ENCODE measurements around the gene MYCBPAP. TPM values are rescaled to one million over a fixed set of nuclear protein-coding genes. Genes with fewer than 3 reads are reported as not detected.

Gene MYCBPAP
- total RNA-seq, 1 experiment from 2014 or later: 0.52 TPM

DNA sequence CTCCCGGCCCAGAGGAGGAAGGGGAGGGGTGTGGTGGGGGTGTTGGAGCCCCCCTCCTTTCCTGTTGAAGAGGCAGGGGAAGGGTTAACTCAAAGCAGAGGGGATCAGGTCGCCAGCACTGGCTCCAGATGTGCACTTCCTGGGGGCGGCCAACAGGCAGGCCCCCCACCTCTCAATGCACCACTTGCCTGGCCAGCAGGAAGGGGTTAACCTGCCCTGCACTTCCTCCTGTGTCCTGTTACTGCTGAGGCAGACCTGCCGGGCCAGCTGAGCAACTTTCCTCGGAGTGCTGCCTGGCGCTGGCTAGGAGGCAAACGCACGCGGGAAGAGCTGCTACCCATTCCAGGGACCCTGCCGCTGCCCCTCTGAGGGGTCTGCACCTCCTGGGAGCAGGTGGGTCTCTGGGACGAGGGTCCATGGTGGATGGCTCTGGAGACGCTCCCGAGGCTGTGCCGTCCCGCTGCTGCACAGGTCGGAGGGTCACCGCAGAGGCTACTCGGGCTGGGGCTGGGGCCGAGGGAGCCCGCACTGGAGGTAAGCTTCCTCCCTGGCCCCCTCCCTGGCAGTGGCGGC lies 24.3 kb downstream of the MYCBPAP start, which contains the start of gene EPN3:
Gene EPN3 (plus strand): TSS at position 284 of the 573 bp plus-strand sequence. CDS start 3,822 bp downstream, outside the sequence.
- intact Hi-C loops (cut with micrococcal nuclease; ENCODE audit: unreplicated experiment): loop anchor here (1.0 to 5.0 kb wide), 2 partner anchors 35 to 50 kb away; no protein-coding TSS in a partner anchor
- Mint-ChIP-seq H3K27me3 (ENCODE audit: unreplicated experiment) (peaks cover 20% of the 10 kb centered on the region), H3K27ac (ENCODE audit: unreplicated experiment) (peak within 1 kb of the TSS; percentile 63), H3K4me3 (ENCODE audit: low read depth, unreplicated experiment) (peak within 1 kb of the TSS; percentile 85), H3K36me3 (ENCODE audit: insufficient read depth, unreplicated experiment) (peaks cover 51% of the 10 kb centered on the region), H3K4me1 (ENCODE audit: low read depth, unreplicated experiment) (peaks cover 47% of the 10 kb centered on the region), H3K9me3 (ENCODE audit: low read depth, unreplicated experiment) (no peaks in the 10 kb centered on the region)
- CTCF ChIA-PET: interaction anchor here (0.7 to 1.4 kb wide), 5 partner anchors 12 to 201 kb away, joined by 3 to 5 read pairs (median 4); no protein-coding TSS in a partner anchor
- peak; percentile 95 for DNase-seq
- BruUV-seq (replicated peaks): no TSS peak
- TF ChIP-seq, protein P1, sequence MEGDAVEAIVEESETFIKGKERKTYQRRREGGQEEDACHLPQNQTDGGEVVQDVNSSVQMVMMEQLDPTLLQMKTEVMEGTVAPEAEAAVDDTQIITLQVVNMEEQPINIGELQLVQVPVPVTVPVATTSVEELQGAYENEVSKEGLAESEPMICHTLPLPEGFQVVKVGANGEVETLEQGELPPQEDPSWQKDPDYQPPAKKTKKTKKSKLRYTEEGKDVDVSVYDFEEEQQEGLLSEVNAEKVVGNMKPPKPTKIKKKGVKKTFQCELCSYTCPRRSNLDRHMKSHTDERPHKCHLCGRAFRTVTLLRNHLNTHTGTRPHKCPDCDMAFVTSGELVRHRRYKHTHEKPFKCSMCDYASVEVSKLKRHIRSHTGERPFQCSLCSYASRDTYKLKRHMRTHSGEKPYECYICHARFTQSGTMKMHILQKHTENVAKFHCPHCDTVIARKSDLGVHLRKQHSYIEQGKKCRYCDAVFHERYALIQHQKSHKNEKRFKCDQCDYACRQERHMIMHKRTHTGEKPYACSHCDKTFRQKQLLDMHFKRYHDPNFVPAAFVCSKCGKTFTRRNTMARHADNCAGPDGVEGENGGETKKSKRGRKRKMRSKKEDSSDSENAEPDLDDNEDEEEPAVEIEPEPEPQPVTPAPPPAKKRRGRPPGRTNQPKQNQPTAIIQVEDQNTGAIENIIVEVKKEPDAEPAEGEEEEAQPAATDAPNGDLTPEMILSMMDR (IDR thresholded peaks at IDR 0.05; ENCODE audit: unreplicated experiment): no peak

DNA sequence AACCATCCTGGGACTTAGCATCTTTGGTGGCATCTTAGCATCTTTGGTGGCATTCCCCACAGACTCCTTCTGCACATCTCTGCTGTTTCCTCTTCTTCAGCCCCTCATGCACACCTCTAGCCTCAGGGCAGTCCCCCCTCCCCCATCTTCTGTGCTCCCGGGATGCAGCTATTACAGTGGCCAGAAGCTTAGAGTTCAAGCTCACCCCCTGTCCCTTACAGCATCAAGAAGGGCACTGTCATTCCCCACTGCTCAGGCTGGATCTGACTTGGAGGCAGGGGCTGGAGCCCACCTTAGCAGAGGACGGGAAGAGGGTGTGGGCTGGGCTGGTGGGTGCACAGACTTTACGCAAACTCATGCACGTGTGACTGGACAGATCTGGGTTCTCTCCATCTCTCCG lies 24.9 kb downstream of the MYCBPAP start:
- no TSS peak for BruUV-seq (replicated peaks)

DNA sequence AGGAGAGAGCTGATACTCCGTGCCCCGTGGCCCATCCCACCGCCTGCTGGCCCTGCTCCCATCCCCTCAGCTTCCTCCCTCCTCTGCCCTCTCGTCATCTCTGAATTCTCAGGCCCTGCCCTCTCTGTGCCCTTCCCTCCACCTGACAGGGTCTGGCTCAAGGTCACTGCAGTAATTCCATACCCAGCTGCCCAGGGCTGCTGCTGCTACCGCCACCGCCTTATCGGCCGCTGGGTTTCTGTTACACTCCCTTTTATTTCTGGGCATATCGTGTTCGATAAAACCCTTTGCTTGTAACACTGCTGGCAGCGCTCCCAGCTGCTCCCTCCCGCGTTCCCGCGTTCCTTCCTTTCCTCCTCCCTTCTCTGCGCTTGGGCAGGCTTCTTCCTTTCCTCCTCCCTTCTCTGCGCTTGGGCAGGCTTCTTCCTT lies 25.5 kb downstream of the MYCBPAP start:
- Mint-ChIP-seq H3K4me1 (ENCODE audit: low read depth, unreplicated experiment) (peaks cover 47% of the 10 kb centered on the region), H3K9me3 (ENCODE audit: low read depth, unreplicated experiment) (no peaks in the 10 kb centered on the region), H3K4me3 (ENCODE audit: low read depth, unreplicated experiment) (peak overlapping the region; percentile 85), H3K27me3 (ENCODE audit: unreplicated experiment) (peaks cover 11% of the 10 kb centered on the region), H3K36me3 (ENCODE audit: insufficient read depth, unreplicated experiment) (peaks cover 58% of the 10 kb centered on the region), H3K27ac (ENCODE audit: unreplicated experiment) (peak overlapping the region; percentile 63)
- intact Hi-C loops (cut with micrococcal nuclease; ENCODE audit: unreplicated experiment): loop anchor here (5.0 kb wide), 1 partner anchor 36 kb away; no protein-coding TSS in a partner anchor
- peak; percentile 64 for DNase-seq
- TF ChIP-seq, protein P1 (IDR thresholded peaks at IDR 0.05; ENCODE audit: unreplicated experiment): no peak
- no TSS peak for BruUV-seq (replicated peaks)
- CTCF ChIA-PET: interaction anchor here (0.5 to 1.4 kb wide), 6 partner anchors 9 to 54 kb away, joined by 3 to 5 read pairs (median 3); no protein-coding TSS in a partner anchor

More for the DNA sequence above, 24.9 kb downstream of the MYCBPAP start:
- Mint-ChIP-seq H3K36me3 (ENCODE audit: insufficient read depth, unreplicated experiment) (peaks cover 57% of the 10 kb centered on the region), H3K4me3 (ENCODE audit: low read depth, unreplicated experiment) (peak overlapping the region; percentile 85), H3K9me3 (ENCODE audit: low read depth, unreplicated experiment) (no peaks in the 10 kb centered on the region), H3K4me1 (ENCODE audit: low read depth, unreplicated experiment) (peaks cover 47% of the 10 kb centered on the region), H3K27ac (ENCODE audit: unreplicated experiment) (peak overlapping the region; percentile 63), H3K27me3 (ENCODE audit: unreplicated experiment) (peaks cover 17% of the 10 kb centered on the region)
- TF ChIP-seq, protein P1 (IDR thresholded peaks at IDR 0.05; ENCODE audit: unreplicated experiment): no peak
- intact Hi-C loops (cut with micrococcal nuclease; ENCODE audit: unreplicated experiment): loop anchor here (5.0 kb wide), 1 partner anchor 36 kb away; no protein-coding TSS in a partner anchor
- CTCF ChIA-PET: interaction anchor here (0.6 to 1.4 kb wide), 8 partner anchors 8 to 202 kb away, joined by 3 to 5 read pairs (median 3); no protein-coding TSS in a partner anchor
- peak; percentile 47 for DNase-seq

DNA sequence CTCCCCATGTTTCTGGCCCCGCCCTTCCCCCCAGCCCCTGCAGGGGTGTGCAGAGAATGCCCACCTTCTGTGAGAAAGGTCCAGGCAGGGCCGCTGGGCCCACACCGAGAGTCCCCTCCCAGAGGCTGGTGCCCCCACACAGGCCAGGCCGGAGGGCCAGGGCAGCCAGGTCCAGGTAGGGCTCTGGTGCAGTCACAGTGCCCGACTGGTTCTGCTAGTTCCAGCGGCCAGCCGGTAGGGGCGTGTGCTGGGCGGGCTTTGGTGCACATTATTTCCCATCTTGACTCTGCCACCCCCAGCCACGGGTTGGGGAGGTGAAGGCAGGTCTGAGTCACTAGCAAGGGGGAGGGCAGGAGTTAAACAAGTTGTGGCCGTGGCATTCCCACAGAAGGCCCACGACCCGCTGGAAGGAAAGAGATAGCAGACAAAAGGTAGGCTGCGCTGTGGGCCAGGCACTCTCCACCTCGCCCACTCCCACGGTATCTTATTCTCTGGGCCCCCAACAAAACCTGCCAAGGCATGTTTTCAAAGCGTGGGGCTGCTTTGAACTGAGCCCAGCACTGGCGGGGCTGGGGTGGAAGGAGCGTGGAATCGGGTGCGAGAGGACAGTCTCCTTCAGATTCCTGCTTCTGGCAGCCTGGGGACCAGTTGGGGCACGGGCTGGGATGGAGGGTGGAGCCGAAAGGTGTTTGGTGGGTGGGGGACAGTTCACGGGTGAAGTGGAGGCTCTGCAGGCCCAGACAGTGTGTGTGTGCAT lies 26.2 kb downstream of the MYCBPAP start:
- CTCF ChIA-PET: interaction anchor here (0.5 to 1.2 kb wide), 3 partner anchors 9 to 41 kb away, joined by 3 read pairs; no protein-coding TSS in a partner anchor
- H3K27me3 Mint-ChIP-seq (ENCODE audit: unreplicated experiment): peaks cover 5% of the 10 kb centered on the region

More for the DNA sequence above, 26.2 kb downstream of the MYCBPAP start:
- intact Hi-C loops (cut with micrococcal nuclease; ENCODE audit: unreplicated experiment): loop anchor here (5.0 kb wide), 1 partner anchor 37 kb away; no protein-coding TSS in a partner anchor
- Mint-ChIP-seq H3K4me1 (ENCODE audit: low read depth, unreplicated experiment) (peaks cover 47% of the 10 kb centered on the region), H3K27ac (ENCODE audit: unreplicated experiment) (peak overlapping the region; percentile 63), H3K9me3 (ENCODE audit: low read depth, unreplicated experiment) (no peaks in the 10 kb centered on the region), H3K4me3 (ENCODE audit: low read depth, unreplicated experiment) (peak overlapping the region; percentile 85), H3K36me3 (ENCODE audit: insufficient read depth, unreplicated experiment) (peaks cover 58% of the 10 kb centered on the region)
- peak; percentile 92 for DNase-seq
- no TSS peak for BruUV-seq (replicated peaks)
- TF ChIP-seq, protein P1 (IDR thresholded peaks at IDR 0.05; ENCODE audit: unreplicated experiment): peak; percentile 96
